GM19035 (cell line): ENCODE data around the gene EEFSEC.

Experiments
- ATAC-seq: cut with Tn5 transposase; IDR thresholded peaks from one replicate; pipeline ENCODE4 v1.9.1; 2021; ENCODE audit not compliant: unreplicated experiment

Gene EEFSEC

GRCh38 chr3:128347282-128347681 is 194.0 kb downstream of the EEFSEC start:
- no peak for ATAC-seq

DNA sequence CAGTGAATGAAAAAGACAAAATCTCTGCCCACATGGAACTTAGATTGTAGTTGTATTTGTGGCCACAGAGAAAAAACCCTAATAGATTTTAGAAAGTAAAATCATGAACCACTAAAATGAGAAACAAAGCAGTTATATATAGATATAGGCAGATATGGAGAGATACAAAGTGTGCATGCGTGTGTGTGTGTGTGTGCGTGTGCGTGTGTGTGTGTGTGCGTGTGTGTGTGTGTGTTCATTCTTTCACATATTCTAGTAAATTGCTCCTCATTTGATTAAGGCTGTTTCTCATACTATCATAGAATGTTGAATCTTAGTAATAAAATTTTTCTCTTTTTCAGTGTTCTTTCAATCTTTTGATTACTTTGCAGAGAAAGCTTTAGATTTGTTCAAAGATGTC is 194.8 kb downstream of the EEFSEC start:
- ATAC-seq, result no peak

DNA sequence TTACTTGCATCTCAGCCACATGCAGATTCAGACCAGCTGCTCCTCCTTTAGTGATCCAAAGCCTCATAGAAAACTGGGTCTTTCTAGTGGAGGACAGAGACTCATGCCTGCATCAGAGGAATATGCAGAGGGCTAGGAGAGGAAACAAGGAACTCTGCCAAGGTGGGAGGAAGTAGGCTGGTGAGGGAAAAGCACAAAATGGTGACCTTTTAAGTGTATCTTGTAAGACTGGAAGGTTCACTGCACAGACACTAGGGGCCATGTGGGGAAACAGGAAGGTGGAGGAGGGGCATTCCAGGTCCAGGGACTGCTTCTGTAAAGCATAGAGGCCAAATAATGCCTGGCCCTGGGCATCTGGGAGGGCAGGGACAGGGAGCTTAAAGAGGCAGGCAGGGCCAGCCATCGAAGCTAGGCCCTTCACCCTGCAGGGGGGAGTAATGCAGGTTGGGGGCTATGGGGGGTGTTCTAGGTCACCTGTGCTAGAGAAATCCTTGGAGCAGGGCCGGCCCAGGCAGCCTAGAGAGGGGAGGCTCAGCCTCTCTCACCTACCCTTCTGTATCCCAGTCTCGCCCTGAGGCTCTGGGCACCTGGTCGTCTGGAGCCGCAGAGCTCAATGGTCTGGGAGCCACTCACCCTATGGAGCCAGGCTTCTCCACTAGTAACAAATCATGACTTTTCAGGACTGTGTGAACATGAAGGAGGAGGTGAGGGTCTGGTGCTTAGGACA is 195.7 kb downstream of the EEFSEC start:
- no peak for ATAC-seq

GRCh38 chr3:128349963-128350599 is 196.8 kb downstream of the EEFSEC start:
- ATAC-seq, result no peak

- no peak for ATAC-seq
Observed at GRCh38 chr3:128351546-128351945, 198.3 kb downstream of the EEFSEC start.

DNA sequence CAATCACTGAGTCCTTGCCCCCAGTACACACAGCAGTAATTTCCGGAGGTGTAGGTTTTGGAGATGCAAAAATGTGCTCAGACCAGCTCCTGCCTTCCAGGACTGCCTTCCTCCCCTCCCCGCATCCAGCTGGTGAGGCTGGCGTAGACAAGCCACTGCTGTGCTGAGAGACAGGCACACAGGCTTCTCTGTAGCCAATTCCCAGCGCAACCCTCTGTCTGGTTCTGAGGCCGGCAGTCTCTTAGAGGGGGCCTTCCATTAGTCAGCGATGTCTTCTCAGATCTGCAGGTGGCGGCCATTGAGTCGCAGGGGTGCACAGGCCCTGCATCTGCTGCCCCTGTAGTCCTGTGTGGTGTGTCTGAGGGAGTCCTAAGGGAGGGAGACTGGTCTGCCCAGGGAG is 199.0 kb downstream of the EEFSEC start:
- no peak for ATAC-seq

- ATAC-seq, result no peak
Observed at GRCh38 chr3:128353361-128353965, 200.2 kb downstream of the EEFSEC start.

DNA sequence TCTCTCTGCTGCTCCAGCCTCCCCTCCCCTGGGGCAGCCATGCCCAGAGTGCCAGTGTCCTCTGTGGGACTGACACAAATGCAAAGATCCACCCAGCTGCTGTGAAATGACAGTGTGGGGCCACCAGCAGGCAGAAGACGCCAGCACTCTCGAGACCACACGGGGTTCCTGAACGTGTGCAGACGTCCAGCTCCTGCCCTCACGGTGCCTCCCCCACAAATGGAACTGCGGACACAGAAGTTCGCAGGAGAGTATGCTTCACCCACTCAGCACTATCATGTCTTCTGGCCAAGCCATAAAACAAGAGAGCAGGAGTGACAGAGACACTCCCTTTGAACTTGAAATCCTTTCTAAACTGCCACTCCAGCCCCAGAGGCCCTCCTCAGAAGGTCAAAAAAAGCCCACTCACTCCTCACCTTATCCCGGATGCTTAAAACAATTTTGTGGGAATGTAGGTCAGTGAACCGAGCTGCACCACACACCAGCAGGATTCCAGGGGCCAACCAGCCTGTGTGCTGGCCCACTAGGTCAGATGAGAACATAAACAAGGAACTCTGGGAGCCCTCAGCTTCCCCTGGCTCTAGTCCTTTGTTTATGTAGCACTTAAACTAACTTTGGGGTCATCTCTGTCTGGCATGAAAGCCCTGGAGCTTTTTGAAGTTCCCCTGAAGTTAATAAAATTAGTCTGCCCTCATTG is 200.9 kb downstream of the EEFSEC start:
- no peak for ATAC-seq

DNA sequence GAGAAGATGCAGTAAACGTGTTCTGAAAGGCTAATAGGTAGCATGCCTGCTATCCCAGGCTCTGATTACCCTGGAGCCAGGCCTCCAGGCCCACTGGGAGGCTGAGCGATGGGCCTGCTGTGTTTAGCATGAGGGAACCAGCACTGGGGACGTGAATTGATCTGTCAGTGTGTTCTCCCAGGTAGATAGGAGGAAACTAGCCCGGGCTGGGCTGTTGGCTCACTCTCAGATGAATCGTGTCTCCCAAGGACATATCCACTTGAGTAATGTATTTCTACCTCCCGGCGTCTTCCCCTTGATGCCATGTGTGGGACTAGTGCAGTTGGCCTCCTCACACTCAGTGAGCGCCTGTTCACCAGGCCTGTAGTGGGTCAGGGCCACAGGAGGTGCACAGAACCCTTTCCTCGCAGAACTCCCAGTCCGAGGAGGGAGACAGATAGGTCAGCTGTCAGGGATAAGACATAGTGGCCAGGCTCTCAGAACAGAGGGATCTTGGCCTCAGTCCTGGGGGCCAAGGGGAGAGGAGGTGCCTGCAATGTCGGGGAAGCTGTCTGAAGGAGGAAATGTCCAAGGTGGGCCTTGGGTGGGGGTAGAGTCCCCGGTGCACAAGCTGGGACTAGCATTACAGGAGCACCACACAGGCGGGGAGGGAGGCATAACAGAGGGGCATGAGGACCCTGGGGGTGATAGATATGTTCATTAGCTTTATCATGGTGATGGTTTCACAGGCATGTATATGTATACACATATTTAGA is 201.7 kb downstream of the EEFSEC start:
- ATAC-seq, result no peak

DNA sequence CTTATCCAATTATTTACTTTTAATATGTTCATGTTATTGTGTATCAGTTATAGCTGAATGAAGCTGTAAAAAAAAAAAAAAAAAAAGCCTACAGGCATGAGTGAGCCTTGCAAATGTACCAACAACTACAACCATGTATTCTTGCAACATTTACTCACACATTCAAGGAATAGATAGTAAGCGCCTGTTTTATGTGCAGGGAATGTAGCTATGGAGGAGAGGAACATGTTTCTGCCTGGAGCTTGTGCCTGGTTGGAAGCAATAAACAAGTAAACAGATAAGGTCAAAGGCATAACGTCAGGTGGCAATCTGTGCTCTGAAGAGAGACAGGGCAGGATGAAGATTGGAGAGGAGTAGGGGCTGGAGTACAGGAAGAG is 202.2 kb downstream of the EEFSEC start:
- no peak for ATAC-seq

DNA sequence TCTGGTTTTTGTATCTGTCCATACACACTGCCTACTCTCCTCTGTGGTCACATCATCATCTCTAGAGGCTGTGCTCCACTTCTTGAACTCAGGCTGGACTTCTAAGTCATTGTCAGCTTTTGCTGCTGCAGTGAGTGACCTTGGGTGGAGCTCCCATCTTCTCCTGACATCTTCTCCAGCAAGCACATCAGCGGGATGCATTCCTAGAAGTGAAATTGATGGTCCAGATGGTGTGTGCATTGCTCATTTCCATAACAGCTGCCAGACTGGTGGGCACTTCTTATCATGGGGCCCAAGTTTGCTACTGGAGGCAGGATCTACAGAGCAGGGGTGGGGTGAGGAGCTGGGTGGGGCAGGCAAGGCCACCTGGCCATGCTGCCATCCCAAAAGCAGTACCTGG is 203.5 kb downstream of the EEFSEC start:
- ATAC-seq, result no peak

- no peak for ATAC-seq
Observed at GRCh38 chr3:128357538-128357937, 204.3 kb downstream of the EEFSEC start.

DNA sequence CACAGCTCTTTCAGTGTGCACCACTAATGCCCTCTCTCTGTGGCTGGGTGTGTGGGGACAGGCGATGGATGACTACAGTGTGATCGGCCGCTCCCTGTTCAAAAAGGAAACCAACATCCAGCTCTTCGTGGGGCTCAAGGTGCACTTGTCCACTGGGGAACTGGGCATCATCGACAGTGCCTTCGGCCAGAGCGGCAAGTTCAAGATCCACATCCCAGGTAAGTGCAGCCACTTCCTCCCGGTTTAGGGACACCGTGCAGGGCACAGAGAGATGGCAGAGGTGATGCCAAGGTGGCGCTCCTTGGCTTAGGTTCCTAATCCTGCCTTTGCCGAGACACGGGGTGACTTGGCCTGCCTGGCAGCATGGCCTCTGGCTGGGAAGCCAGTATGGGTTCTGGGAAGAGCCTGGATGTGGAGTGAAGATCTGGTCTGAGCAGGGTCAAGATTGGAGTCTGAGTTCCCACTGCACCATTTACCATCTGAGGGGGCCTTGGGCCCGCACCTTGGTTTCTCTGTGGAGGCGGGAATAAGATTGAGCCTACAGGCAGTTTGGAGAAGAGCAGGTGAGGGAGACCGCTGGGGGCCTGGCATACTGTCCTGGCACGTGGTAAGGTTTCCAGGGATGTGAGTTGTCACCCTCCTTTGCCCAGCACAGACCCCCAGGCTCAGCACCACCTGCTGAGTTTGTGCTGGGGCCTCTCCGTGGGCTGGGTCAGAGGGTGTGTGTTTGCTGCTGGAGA is 205.0 kb downstream of the EEFSEC start:
- no peak for ATAC-seq

DNA sequence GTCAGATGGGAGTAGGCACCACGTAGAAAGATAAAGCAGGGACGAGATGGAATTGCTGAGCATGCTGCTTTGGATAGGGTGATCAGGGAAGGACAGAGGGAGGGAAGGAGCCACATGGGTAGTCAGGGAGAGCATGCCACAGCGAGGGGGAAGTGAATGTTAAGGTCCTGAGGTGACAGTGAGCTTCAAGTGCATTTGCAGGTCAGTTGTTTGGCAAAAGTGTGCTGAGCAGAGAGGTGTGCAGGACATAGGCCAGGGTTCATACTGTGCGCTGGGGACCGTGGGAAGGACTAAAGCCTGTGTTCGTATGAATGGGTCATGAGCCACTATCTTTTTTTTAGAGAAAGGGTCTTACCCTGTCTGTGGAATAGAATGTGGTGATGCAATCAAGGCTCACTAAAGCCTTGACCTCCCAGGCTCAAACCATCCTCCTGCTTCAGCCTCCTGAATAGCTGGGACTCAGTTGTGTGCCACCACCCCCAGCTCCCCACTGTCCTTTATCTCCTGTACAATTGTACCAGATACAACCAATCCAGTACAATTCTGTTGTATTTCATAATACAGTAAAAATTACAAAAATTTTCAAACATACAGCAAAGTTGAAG is 205.9 kb downstream of the EEFSEC start:
- no peak for ATAC-seq

DNA sequence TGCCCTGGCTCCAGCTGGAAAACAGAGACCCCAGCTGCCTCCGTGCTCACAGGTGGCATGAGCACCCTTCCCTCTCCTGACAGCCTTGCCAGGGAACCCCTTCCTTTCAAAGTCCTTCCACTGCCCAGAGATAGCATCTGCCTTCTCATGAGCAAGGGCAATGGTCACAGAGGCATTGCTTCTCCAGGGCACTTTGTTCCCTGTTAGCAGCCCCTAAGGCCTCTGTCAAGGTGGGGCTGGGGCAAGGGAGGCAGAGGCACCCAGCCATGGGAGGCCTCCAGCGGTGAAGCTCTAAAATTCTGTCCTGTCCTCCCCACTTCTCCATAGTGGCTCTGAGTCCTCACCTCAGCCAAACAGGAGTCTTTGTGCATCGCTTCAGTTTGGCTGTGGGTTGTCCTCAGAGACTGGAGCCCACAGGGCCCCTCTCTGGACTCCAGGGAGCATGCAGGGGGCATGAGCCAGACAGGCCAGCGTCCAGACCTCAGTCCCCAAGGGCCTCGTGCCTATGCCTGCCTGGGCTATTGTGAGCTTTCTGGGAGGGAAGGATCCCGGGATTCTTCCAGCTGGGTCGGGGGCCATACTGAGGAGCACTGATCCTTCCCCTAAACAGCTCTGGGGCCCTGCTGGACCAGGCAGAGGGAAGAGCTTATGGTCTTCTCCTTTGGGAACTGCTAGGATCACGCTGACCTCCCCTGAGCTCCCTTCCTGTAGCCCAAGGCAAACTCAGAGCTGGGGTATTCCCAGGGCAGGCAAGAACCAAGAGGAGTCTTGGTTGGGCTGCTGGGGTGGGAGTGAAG is 206.8 kb downstream of the EEFSEC start:
- no peak for ATAC-seq

- ATAC-seq, result no peak
Observed at GRCh38 chr3:128360705-128361271, 207.5 kb downstream of the EEFSEC start.

- no peak for ATAC-seq
Observed at GRCh38 chr3:128362026-128362965, 209.0 kb downstream of the EEFSEC start.

DNA sequence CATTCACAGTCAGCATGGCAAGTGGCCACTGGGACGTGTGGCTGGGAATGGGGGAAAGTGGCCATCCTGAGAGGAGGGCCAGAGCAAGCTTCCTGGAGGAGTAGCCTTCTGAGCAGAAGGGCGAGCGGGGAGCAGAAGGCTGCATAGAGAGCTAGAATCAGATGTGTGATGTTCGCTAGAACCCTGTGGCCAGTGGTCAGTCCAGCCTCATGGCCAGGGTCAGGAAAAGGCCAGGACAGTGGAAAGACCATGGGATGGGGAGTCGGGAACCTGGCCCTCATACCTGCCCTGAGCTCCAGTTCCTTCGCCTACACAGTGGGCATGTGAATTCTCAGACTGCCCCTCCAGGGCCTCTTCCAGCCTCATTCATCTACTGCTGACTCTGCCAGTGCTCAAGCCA is 211.0 kb downstream of the EEFSEC start:
- no peak for ATAC-seq
